H9 (cell line): ENCODE measurements around the gene GHITM. TPM values are rescaled to one million over a fixed set of nuclear protein-coding genes. Genes with fewer than 3 reads are reported as not detected.

Experiments
- DNase-seq: peaks from one replicate; pipeline ENCODE4 v3.0.0-alpha.2; 2017
- H2AFZ ChIP-seq: one replicate; pipeline ENCODE4 v1.6.1; 2013; ENCODE audit warnings: mild to moderate bottlenecking, low read length, control low read depth, moderate library complexity
- H2AK5ac ChIP-seq: 2 replicates; pipeline ENCODE4 v1.6.1; 2013; ENCODE audit warnings: low read length, control low read depth, mixed read lengths; ENCODE audit not compliant: insufficient read length
- H2BK120ac ChIP-seq: one replicate; pipeline ENCODE4 v1.6.1; 2013; ENCODE audit warnings: low read depth, mild to moderate bottlenecking, low read length, control low read depth, inconsistent platforms; ENCODE audit not compliant: poor library complexity, severe bottlenecking
- H2BK12ac ChIP-seq: 2 replicates; pipeline ENCODE4 v1.6.1; 2013; ENCODE audit warnings: low read length, control low read depth, mixed read lengths, low read depth; ENCODE audit not compliant: insufficient read length
- H2BK15ac ChIP-seq: 2 replicates; pipeline ENCODE4 v1.6.1; 2013; ENCODE audit warnings: low read depth, low read length, control low read depth
- H2BK20ac ChIP-seq: one replicate; pipeline ENCODE4 v1.6.1; 2013; ENCODE audit warnings: low read depth, mild to moderate bottlenecking, low read length, control low read depth, inconsistent platforms; ENCODE audit not compliant: poor library complexity, severe bottlenecking
- H2BK5ac ChIP-seq: 2 replicates; pipeline ENCODE4 v1.6.1; 2013; ENCODE audit warnings: low read length, control low read depth, mixed read lengths; ENCODE audit not compliant: insufficient read length
- H3K14ac ChIP-seq: 2 replicates; pipeline ENCODE4 v1.6.1; 2013; ENCODE audit warnings: low read length, control low read depth; ENCODE audit not compliant: insufficient read depth
- H3K18ac ChIP-seq: 2 replicates; pipeline ENCODE4 v1.6.1; 2013; ENCODE audit warnings: low read depth, mild to moderate bottlenecking, mixed read lengths, low read length, control low read depth; ENCODE audit not compliant: insufficient read length
- H3K23ac ChIP-seq: 2 replicates; pipeline ENCODE4 v1.6.1; 2013; ENCODE audit warnings: low read length, control low read depth, mixed read lengths, low read depth; ENCODE audit not compliant: insufficient read length
- H3K23me2 ChIP-seq: 2 replicates; pipeline ENCODE4 v1.6.1; 2013; ENCODE audit warnings: low read depth, mild to moderate bottlenecking, mixed read lengths, low read length, control low read depth; ENCODE audit not compliant: insufficient read length, poor library complexity, severe bottlenecking
- H3K27ac ChIP-seq: 2 replicates; pipeline ENCODE4 v1.5.1; 2013; ENCODE audit warnings: low read length, control low read depth, mixed read lengths, low read depth; ENCODE audit not compliant: insufficient read length
- H3K27me3 ChIP-seq: 2 replicates; pipeline ENCODE4 v1.6.1; 2013; ENCODE audit warnings: low read length, control low read depth, inconsistent platforms; ENCODE audit not compliant: insufficient read depth
- H3K4ac ChIP-seq: 2 replicates; pipeline ENCODE4 v1.6.1; 2013; ENCODE audit warnings: low read depth, mild to moderate bottlenecking, control low read depth, inconsistent platforms, low read length, moderate library complexity
- H3K4me1 ChIP-seq: 2 replicates; pipeline ENCODE4 v1.6.1; 2013; ENCODE audit warnings: low read length, control low read depth, inconsistent platforms; ENCODE audit not compliant: insufficient read depth
- H3K4me2 ChIP-seq: 2 replicates; pipeline ENCODE4 v1.6.1; 2013; ENCODE audit warnings: low read length, control low read depth, mixed read lengths; ENCODE audit not compliant: insufficient read length, insufficient read depth
- H3K56ac ChIP-seq: 2 replicates; pipeline ENCODE4 v1.6.1; 2013; ENCODE audit warnings: low read depth, mild to moderate bottlenecking, mixed read lengths, low read length, control low read depth; ENCODE audit not compliant: insufficient read length
- H3K79me1 ChIP-seq: 2 replicates; pipeline ENCODE4 v1.6.1; 2013; ENCODE audit warnings: low read depth, mild to moderate bottlenecking, moderate library complexity, low read length, control low read depth, inconsistent platforms; ENCODE audit not compliant: insufficient read depth, poor library complexity, severe bottlenecking
- H3K79me2 ChIP-seq: 2 replicates; pipeline ENCODE4 v1.6.1; 2013; ENCODE audit warnings: low read length, control low read depth, inconsistent platforms; ENCODE audit not compliant: insufficient read depth
- H3K9ac ChIP-seq: 2 replicates; pipeline ENCODE4 v1.6.1; 2013; ENCODE audit warnings: low read length, control low read depth, mixed read lengths; ENCODE audit not compliant: insufficient read length; ENCODE audit errors: extremely low read depth
- H3K9me3 ChIP-seq: one replicate; pipeline ENCODE4 v1.6.1; 2013; ENCODE audit warnings: low read depth, low read length, inconsistent platforms; ENCODE audit not compliant: control insufficient read depth
- H3T11ph ChIP-seq: one replicate; pipeline ENCODE4 v1.6.1; 2013; ENCODE audit warnings: mild to moderate bottlenecking, low read length, control low read depth, inconsistent platforms
- H4K20me1 ChIP-seq: one replicate; pipeline ENCODE4 v1.6.1; 2013; ENCODE audit not compliant: control insufficient read depth, insufficient read length, insufficient read depth
- H4K5ac ChIP-seq: 2 replicates; pipeline ENCODE4 v1.6.1; 2013; ENCODE audit warnings: low read depth, mild to moderate bottlenecking, mixed read lengths, low read length, control low read depth; ENCODE audit not compliant: insufficient read length
- H4K8ac ChIP-seq: replicated peaks from 2 replicates; pipeline ENCODE4 v1.6.1; 2013; ENCODE audit warnings: low read length, control low read depth, mixed read lengths, low read depth; ENCODE audit not compliant: insufficient read length
- H4K91ac ChIP-seq: 2 replicates; pipeline ENCODE4 v1.6.1; 2013; ENCODE audit warnings: low read depth, mild to moderate bottlenecking, moderate library complexity, mixed read lengths, low read length, control low read depth; ENCODE audit not compliant: insufficient read length
- H3K27ac Mint-ChIP-seq, 3 experiments: 2 replicates in 2 of 3; 3 replicates in 1 of 3; pipeline ENCODE4 v1.8.0; 2020 to 2021; ENCODE audit warnings: mixed read lengths in 3 of 3, mild to moderate bottlenecking in 1 of 3, moderate library complexity in 1 of 3
- H3K27me3 Mint-ChIP-seq: 2 replicates; pipeline ENCODE4 v1.8.0; 2021; ENCODE audit warnings: low read depth, mild to moderate bottlenecking, moderate library complexity, mixed read lengths
- H3K36me3 Mint-ChIP-seq, 3 experiments: 2 replicates in 2 of 3; 3 replicates in 1 of 3; pipeline ENCODE4 v1.8.0; 2020 to 2021; ENCODE audit warnings: low read depth in 3 of 3, mixed read lengths in 3 of 3; ENCODE audit not compliant: insufficient read depth in 1 of 3
- H3K4me1 Mint-ChIP-seq, 2 experiments: 2 replicates each; pipeline ENCODE4 v1.8.0; 2020; ENCODE audit warnings: mixed read lengths in 2 of 2
- H3K4me3 Mint-ChIP-seq, 2 experiments: 2 replicates in 1 of 2; 3 replicates in 1 of 2; pipeline ENCODE4 v1.8.0; 2020 to 2021; ENCODE audit warnings: mild to moderate bottlenecking in 2 of 2, mixed read lengths in 2 of 2, moderate library complexity in 1 of 2
- H3K9me3 Mint-ChIP-seq, 2 experiments: 2 replicates in 1 of 2; 3 replicates in 1 of 2; pipeline ENCODE4 v1.8.0; 2020; ENCODE audit warnings: mild to moderate bottlenecking in 2 of 2, mixed read lengths in 2 of 2, moderate library complexity in 1 of 2
- WGBS: extraction: QIAGEN DNeasy Blood & Tissue Kit; methylation state at CpG from one replicate; pipeline ENCODE4 v1.1.7; 2013; ENCODE audit warnings: missing lambda C conversion rate, low lambda C conversion rate, mixed read lengths; ENCODE audit not compliant: insufficient read length; ENCODE audit errors: extremely low coverage; 5-methylcytosine and 5-hydroxymethylcytosine counted together
- total RNA-seq: library from RNA; stranded (reverse); gene quantifications from 2 replicates; pipeline ENCODE4 v1.2.1, GENCODE V29; 2021
- TF ChIP-seq, protein P1 (sequence below): fragments of 200-600 bp; sonication (generic); conservative IDR thresholded peaks from 3 replicates; pipeline ENCODE4 v1.8.0; 2021; ENCODE audit warnings: antibody characterized with exemption, mild to moderate bottlenecking

Gene GHITM
- total RNA-seq, 1 experiment from 2014 or later: 95.6 TPM

GRCh38 chr10:84195044-84195830, 55.9 kb downstream of the GHITM start:
- H3K56ac ChIP-seq: no peak overlapping the region
- H3K18ac ChIP-seq: no peak overlapping the region
- no peak overlapping the region for H2BK20ac ChIP-seq
- peak overlapping the region; percentile 75 for H3K4me2 ChIP-seq
- no peak for DNase-seq
- no peak overlapping the region for H2AK5ac ChIP-seq
- H2BK12ac ChIP-seq: no peak overlapping the region
- Mint-ChIP-seq H3K27ac (no peak overlapping the region), H3K4me3 (peak overlapping the region; percentile 64 to 82), H3K27me3 (peaks cover 64% of the 10 kb centered on the region), H3K4me1 (peaks cover 7 to 9% of the 10 kb centered on the region in 2 experiments), H3K36me3 (peaks cover 0 to 2% (median 0%) of the 10 kb centered on the region in 3 experiments; a peak in 3 of 7 replicates), H3K9me3 (no peaks in the 10 kb centered on the region)
- no CpG with 5 or more reads among the region's 43 CpGs for WGBS
- H3K27ac ChIP-seq: no peak overlapping the region
- H3K79me2 ChIP-seq: no peaks in the 10 kb centered on the region
- H4K20me1 ChIP-seq: no peaks in the 10 kb centered on the region
- H2AFZ ChIP-seq: no peak overlapping the region
- H2BK5ac ChIP-seq: no peak overlapping the region
- no peak overlapping the region; the same call in 1 of the 2 replicates for H2BK15ac ChIP-seq
- H3K23me2 ChIP-seq: peaks cover 12% of the 10 kb centered on the region
- no peak overlapping the region for H3K23ac ChIP-seq
- H3K9me3 ChIP-seq: no peaks in the 10 kb centered on the region
- no peak overlapping the region for H4K8ac ChIP-seq
- no peak overlapping the region for H2BK120ac ChIP-seq
- TF ChIP-seq, protein P1, sequence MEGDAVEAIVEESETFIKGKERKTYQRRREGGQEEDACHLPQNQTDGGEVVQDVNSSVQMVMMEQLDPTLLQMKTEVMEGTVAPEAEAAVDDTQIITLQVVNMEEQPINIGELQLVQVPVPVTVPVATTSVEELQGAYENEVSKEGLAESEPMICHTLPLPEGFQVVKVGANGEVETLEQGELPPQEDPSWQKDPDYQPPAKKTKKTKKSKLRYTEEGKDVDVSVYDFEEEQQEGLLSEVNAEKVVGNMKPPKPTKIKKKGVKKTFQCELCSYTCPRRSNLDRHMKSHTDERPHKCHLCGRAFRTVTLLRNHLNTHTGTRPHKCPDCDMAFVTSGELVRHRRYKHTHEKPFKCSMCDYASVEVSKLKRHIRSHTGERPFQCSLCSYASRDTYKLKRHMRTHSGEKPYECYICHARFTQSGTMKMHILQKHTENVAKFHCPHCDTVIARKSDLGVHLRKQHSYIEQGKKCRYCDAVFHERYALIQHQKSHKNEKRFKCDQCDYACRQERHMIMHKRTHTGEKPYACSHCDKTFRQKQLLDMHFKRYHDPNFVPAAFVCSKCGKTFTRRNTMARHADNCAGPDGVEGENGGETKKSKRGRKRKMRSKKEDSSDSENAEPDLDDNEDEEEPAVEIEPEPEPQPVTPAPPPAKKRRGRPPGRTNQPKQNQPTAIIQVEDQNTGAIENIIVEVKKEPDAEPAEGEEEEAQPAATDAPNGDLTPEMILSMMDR: no peak
- H4K5ac ChIP-seq: no peak overlapping the region
- H3K79me1 ChIP-seq: no peaks in the 10 kb centered on the region
- no peak overlapping the region for H4K91ac ChIP-seq
- H3T11ph ChIP-seq: no peak overlapping the region
- peaks cover 17% of the 10 kb centered on the region for H3K27me3 ChIP-seq
- no peaks in the 10 kb centered on the region; the same call in 1 of the 2 replicates for H3K4me1 ChIP-seq
- peak overlapping the region; percentile 46 for H3K9ac ChIP-seq
- H3K14ac ChIP-seq: no peak overlapping the region
- no peak overlapping the region for H3K4ac ChIP-seq
